Upper lobe of left lung (tissue), 4 donors: ENCODE results near the gene SH3PXD2A.

Experiments
- EP300 ChIP-seq, 4 donors: sonication (generic); formaldehyde crosslinking; IDR thresholded peaks; one replicate each; pipeline ENCODE4 v1.5.1; 2017; ENCODE audit warnings: antibody characterized with exemption in 4 of 4, control low read depth in 2 of 4
- POLR2A ChIP-seq, 4 donors: fragments of 450-650 bp; IDR thresholded peaks; one replicate each; pipeline ENCODE4 v1.5.1; 2016 to 2017; ENCODE audit warnings: antibody characterized with exemption in 4 of 4, mild to moderate bottlenecking in 2 of 4
- POLR2AphosphoS5 ChIP-seq, 2 donors: sonication (generic); formaldehyde crosslinking; IDR thresholded peaks; one replicate each; pipeline ENCODE4 v1.5.1; 2017; ENCODE audit warnings: antibody characterized with exemption in 2 of 2
- TF ChIP-seq, protein P1 (sequence below), 6 experiments: fragments of 450-650 bp in 4 of 6; fragments of 200-600 bp in 2 of 6; sonication (generic) in 2 of 6; IDR thresholded peaks; one replicate each; pipeline ENCODE4 v1.5.1; 2016 to 2019; ENCODE audit warnings: antibody characterized with exemption in 6 of 6

DNA sequence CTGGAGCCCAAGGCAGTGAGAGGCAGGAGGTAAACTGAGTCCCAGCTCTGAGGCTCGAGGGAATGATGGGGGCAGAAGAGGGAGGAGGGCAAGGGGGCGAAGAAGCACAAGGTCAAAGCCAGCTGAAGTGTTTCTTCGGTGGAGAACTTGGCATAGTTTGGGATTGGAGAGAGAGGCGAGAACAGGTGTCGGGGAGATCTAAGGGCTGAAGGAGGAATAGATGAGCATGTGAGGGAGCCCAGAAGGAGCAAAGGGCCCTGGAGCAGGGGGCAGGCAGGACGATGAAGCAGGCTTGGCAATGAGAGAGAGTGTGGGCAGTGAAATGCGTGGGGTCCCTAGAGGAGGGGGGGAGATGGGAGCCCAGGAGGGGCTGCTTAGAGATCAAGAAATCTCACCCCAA is 35.9 kb downstream of the SH3PXD2A start:
- TF ChIP-seq POLR2A (IDR thresholded peaks at IDR 0.05) (no peak), POLR2AphosphoS5 (IDR thresholded peaks at IDR 0.05) (no peak), EP300 (IDR thresholded peaks at IDR 0.05) (no peak)
- TF ChIP-seq, protein P1, sequence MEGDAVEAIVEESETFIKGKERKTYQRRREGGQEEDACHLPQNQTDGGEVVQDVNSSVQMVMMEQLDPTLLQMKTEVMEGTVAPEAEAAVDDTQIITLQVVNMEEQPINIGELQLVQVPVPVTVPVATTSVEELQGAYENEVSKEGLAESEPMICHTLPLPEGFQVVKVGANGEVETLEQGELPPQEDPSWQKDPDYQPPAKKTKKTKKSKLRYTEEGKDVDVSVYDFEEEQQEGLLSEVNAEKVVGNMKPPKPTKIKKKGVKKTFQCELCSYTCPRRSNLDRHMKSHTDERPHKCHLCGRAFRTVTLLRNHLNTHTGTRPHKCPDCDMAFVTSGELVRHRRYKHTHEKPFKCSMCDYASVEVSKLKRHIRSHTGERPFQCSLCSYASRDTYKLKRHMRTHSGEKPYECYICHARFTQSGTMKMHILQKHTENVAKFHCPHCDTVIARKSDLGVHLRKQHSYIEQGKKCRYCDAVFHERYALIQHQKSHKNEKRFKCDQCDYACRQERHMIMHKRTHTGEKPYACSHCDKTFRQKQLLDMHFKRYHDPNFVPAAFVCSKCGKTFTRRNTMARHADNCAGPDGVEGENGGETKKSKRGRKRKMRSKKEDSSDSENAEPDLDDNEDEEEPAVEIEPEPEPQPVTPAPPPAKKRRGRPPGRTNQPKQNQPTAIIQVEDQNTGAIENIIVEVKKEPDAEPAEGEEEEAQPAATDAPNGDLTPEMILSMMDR (IDR thresholded peaks at IDR 0.05), result no peak
